ENCODE data around the gene ZBTB16.

Gene ZBTB16

DNA sequence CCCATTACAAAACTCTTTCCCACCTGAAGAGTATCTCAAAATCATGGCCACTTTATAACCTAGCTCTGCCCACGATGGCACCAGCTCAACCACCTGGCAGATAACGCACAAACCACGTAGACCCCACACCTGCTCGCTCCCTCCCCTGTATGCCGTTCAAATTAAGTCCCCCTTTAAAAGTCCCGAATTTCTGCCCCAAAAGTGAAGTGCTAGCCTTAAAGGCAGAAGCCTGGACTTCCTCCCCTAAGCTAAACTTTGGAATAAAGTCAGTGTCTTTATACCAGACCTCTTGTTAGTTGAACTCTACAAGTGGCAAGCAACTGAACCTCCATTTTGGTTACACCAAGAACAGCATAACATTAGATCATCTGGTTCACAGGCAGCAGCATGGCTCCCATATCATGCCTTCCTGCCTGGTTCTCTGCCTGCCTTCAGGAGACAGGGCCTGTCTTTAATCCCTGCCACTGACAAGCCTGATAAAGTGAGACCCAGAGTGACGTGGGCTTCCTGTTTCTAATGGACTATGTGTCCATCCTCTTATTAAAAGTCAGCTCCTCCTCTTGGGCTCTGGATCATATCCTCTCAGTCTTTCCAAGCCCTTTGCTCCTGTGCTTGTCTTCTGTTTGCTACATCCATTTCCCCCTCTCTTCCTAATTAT lies 204.1 kb downstream of the ZBTB16 start:
- TF ChIP-seq, protein P1, sequence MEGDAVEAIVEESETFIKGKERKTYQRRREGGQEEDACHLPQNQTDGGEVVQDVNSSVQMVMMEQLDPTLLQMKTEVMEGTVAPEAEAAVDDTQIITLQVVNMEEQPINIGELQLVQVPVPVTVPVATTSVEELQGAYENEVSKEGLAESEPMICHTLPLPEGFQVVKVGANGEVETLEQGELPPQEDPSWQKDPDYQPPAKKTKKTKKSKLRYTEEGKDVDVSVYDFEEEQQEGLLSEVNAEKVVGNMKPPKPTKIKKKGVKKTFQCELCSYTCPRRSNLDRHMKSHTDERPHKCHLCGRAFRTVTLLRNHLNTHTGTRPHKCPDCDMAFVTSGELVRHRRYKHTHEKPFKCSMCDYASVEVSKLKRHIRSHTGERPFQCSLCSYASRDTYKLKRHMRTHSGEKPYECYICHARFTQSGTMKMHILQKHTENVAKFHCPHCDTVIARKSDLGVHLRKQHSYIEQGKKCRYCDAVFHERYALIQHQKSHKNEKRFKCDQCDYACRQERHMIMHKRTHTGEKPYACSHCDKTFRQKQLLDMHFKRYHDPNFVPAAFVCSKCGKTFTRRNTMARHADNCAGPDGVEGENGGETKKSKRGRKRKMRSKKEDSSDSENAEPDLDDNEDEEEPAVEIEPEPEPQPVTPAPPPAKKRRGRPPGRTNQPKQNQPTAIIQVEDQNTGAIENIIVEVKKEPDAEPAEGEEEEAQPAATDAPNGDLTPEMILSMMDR (IDR thresholded peaks at IDR 0.05), result no peak
- no peak for DNase-seq (ENCODE audit: low spot score)
- peak overlapping the region in 1 of 2 donors; percentile 12 for H3K27ac ChIP-seq
- H3K4me3 ChIP-seq, result no peak overlapping the region

DNA sequence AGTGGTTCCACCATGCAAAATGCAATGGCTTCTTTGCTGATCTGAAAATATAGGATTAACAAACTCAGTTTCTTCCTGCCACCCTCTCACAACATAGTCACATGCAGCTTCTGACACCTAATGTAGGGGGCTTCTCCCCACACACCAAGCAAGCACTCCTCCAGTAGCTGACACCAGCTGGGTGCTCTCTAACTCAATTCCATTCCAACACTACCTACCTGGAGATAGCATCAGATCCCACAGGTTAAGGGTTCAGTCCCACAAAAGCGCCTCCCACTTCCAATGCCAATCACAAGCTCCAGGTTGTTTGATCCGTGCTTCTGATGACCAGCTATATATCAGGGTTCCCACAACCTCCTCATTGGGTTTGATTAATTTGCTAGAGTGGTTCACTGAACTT lies 204.9 kb downstream of the ZBTB16 start:
- TF ChIP-seq, protein P1 (IDR thresholded peaks at IDR 0.05), result no peak
- peak; percentile 53 for DNase-seq (ENCODE audit: low spot score)
- Histone ChIP-seq H3K27ac (no peak overlapping the region), H3K4me3 (no peak overlapping the region)

DNA sequence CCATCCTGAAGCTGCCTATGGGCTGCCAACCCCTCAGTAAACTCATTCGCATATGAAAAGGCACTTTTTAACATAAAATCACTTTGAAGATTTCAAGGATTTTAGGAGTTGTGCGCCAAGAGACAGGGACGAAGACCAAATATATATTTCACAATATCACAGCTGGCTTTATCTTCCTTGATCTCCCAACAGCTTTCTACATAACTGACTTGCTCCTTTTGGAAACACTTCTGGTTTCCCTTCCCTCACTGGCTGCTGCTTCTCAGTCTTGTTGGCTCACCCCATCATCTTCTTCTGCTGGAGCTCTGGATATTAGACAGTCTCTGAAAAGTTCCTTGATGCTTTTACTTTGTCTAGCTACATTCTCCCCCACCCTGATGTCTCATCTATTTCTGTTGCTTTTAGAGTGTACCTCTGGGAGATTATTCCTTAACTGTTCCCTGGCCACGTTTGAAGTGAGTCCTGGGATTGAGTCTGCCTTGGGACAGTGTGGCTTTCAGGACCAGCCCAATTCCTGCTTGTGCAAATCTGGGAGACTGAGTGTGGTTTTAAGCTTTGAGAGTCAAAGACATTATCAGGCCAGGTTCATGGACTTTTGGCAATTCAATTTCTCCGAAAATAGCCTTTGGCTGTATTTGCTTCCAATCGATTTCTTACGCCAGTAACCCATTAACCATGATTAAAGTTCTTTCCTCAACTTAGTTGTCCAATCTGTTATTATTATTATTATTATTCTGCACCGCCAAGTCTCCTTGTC lies 205.8 kb downstream of the ZBTB16 start:
- DNase-seq (ENCODE audit: low spot score), result peak; percentile 40
- no peak overlapping the region for H3K27ac ChIP-seq
- TF ChIP-seq, protein P1 (IDR thresholded peaks at IDR 0.05), result no peak

DNA sequence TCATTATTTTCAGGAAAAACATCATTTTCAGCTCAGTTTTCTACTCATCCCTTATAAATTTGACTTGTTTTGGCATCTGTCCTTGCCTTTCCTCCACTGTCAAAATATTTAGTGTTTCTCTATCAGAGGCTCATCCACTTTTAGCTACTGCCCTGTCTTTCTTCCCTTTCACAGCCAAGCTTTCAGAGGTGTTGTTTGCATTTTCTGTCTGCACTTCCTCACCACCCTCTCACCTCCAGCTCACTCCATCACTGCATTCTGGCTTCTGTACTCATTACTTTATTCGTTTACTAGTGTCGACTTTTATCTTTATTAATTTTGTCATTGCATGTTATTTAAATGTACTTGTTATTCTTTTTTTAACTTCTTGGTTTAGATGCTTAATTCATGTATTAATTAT lies 210.0 kb downstream of the ZBTB16 start:
- peak; percentile 21 for DNase-seq (ENCODE audit: low spot score)
- no peak overlapping the region for H3K27ac ChIP-seq
- TF ChIP-seq, protein P1 (IDR thresholded peaks at IDR 0.05), result no peak

More for the DNA sequence above, 205.8 kb downstream of the ZBTB16 start:
- no peak overlapping the region for H3K4me3 ChIP-seq

DNA sequence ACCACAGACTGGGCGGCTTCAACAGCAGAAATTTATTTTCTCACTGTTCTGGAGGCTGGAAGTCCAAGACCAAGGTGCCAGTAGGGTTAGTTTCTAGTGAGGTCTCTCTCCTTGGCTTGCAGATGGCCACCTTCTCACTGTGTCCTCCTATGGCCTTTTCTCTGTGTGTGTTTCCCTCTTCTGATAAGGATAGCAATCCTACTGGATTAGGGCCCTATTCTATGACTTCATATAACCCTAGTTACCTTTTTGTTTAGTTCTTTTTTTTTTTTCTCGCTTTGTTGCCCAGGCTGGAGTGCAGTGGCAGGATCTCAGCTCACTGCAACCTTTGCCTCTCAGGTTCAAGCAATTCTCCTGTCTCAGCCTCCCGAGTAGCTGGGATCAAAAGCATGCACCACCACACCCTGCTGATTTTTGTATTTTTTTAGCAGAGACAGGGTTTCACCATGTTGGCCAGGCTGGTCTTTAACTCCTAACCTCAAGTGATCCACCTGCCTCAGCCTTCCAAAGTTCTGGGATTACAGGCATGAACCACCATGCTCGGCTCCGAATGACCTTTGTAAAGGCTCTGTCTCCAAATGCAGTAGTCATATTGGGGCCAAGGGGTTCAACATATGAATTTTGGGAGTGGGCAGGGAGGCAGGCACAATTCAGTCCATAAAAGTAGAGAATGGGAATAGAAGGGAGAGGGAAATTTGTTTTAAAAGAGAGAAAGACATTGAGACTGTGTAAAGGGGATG lies 211.2 kb downstream of the ZBTB16 start:
- no peak overlapping the region for H3K27ac ChIP-seq
- H3K4me3 ChIP-seq, result no peak overlapping the region
- DNase-seq (ENCODE audit: low spot score), result peak; percentile 53
- TF ChIP-seq, protein P1 (IDR thresholded peaks at IDR 0.05), result no peak

More for the DNA sequence above, 210.0 kb downstream of the ZBTB16 start:
- H3K4me3 ChIP-seq, result no peak overlapping the region

DNA sequence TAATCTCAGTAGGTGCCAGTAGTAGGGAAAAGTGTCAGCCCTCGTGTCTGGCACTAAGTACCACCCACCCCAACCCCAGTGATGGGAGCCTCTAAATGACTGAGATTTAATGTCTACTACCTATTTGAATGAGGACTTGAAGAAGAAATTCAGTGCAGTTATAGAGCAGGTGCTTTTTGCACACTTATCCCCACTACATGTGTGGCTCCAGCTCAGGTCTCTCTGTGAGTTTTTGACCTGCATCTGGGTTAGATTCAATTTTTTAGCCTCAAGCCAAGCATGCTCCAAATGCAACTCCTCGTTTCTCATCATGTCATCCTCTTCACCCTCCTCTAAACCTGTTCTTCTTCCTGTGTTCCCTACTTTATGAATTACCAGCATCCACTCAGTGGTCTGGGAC lies 211.8 kb downstream of the ZBTB16 start:
- Histone ChIP-seq H3K27ac (no peak overlapping the region), H3K4me3 (no peak overlapping the region)
- peak; percentile 28 for DNase-seq (ENCODE audit: low spot score)
- TF ChIP-seq, protein P1 (IDR thresholded peaks at IDR 0.05), result no peak
